HepG2 (cell line): ENCODE results near the gene AMBRA1. TPM values are rescaled to one million over a fixed set of nuclear protein-coding genes. Genes with fewer than 3 reads are reported as not detected.

Source experiments
- ATAC-seq: fragments of 200-7000 bp; cut with Tn5 transposase; 3 replicates; pipeline ENCODE4 v1.9.1; 2020; ENCODE audit warnings: mild to moderate bottlenecking, moderate library complexity
- BruUV-seq: library from RNA; stranded (reverse); fragments of 400-500 nt; replicated peaks from 2 replicates; lab custom pipeline; 2021; lab: Mats Ljungman, UMichigan
- CTCF ChIA-PET: fragments of 300-600 bp; formaldehyde crosslinking; extraction: SDS; loops from one replicate; lab custom pipeline; 2021; ENCODE audit warnings: low total read pairs, inconsistent platforms, low intra/inter-chr PET ratio; lab: Yijun Ruan, JAX
- POLR2A ChIA-PET: fragments of 350-600 bp; sonication (Branson Sonifier 250); formaldehyde crosslinking; loops from one replicate; lab custom pipeline; 2020; ENCODE audit warnings: antibody characterized with exemption, inconsistent platforms; lab: Yijun Ruan, JAX
- DNase-seq: peaks from one replicate; pipeline ENCODE4 v3.0.0-alpha.2; 2015; ENCODE audit warnings: low spot score
- FAIRE-seq: peaks from 3 replicates; lab custom pipeline; 2011; peaks lifted over from hg19 to GRCh38; lab: Jason Lieb, UNC
- H2AFZ ChIP-seq: one replicate; pipeline ENCODE4 v1.6.1; 2011; ENCODE audit warnings: low read length, inconsistent platforms
- H3K27ac ChIP-seq: fragments of 300-600 bp; 3 replicates; pipeline ENCODE4 v1.8.0; 2011; ENCODE audit warnings: mixed run types, mild to moderate bottlenecking, mixed read lengths, low read length, inconsistent platforms; ENCODE audit not compliant: insufficient read depth; ENCODE audit errors: extremely low read length
- H3K27me3 ChIP-seq, 2 experiments: fragments of 200-600 bp in 1 of 2; 2 replicates in 1 of 2; 3 replicates in 1 of 2; pipeline versions ENCODE4 v1.6.0 to v1.8.0; 2011; ENCODE audit warnings: low read length in 2 of 2, mild to moderate bottlenecking in 2 of 2, moderate library complexity in 2 of 2, inconsistent platforms in 1 of 2; ENCODE audit not compliant: insufficient read depth in 2 of 2, control insufficient read depth in 1 of 2
- H3K36me3 ChIP-seq, 2 experiments: fragments of 200-600 bp in 1 of 2; replicated peaks in 1 of 2; 2 replicates in 1 of 2; 3 replicates in 1 of 2; pipeline versions ENCODE4 v1.5.1 to v1.8.0; 2011; ENCODE audit warnings: low read length in 2 of 2, inconsistent platforms in 1 of 2; ENCODE audit not compliant: insufficient read depth in 2 of 2, control insufficient read depth in 1 of 2
- H3K4me1 ChIP-seq: 2 replicates; pipeline ENCODE4 v1.5.1; 2012; ENCODE audit warnings: low read length, inconsistent platforms; ENCODE audit not compliant: insufficient read depth
- H3K4me2 ChIP-seq: 2 replicates; pipeline ENCODE4 v1.6.0; 2011; ENCODE audit warnings: low read depth, low read length, inconsistent platforms
- H3K4me3 ChIP-seq, 3 experiments: fragments of 200-600 bp in 1 of 3; sonication (generic), shearing (Covaris generic) in 1 of 3; replicated peaks in 1 of 3; 2 replicates each; pipeline ENCODE4 v1.5.1; 2011 to 2016; ENCODE audit warnings: low read length in 3 of 3, inconsistent platforms in 2 of 3, low read depth in 2 of 3, mild to moderate bottlenecking in 2 of 3, control low read depth in 1 of 3, mixed read lengths in 1 of 3; ENCODE audit not compliant: insufficient read depth in 1 of 3
- H3K79me2 ChIP-seq: one replicate; pipeline ENCODE4 v1.6.1; 2011; ENCODE audit warnings: low read length, inconsistent platforms; ENCODE audit not compliant: insufficient read depth
- H3K9ac ChIP-seq: 2 replicates; pipeline ENCODE4 v1.6.0; 2011; ENCODE audit warnings: mild to moderate bottlenecking, low read depth, low read length, inconsistent platforms; ENCODE audit not compliant: insufficient read depth
- H3K9me3 ChIP-seq: 2 replicates; pipeline ENCODE4 v1.5.1; 2012; ENCODE audit warnings: mild to moderate bottlenecking, low read length
- H4K20me1 ChIP-seq: 2 replicates; pipeline ENCODE4 v1.6.0; 2011; ENCODE audit warnings: inconsistent platforms, mild to moderate bottlenecking, low read length, moderate library complexity; ENCODE audit not compliant: insufficient read depth
- HOXA5 ChIP-seq: sonication (generic); formaldehyde crosslinking; IDR thresholded peaks from 2 replicates; pipeline ENCODE4 v1.4.0; 2020; ENCODE audit warnings: missing genetic modification reagents
- RFX3 ChIP-seq: IDR thresholded peaks from 2 replicates; pipeline ENCODE4 v1.6.1; 2016; ENCODE audit warnings: missing biosample characterization, missing genetic modification reagents
- TEAD3 ChIP-seq: optimal IDR thresholded peaks from 2 replicates; pipeline ENCODE3; 2016; ENCODE audit warnings: borderline replicate concordance
- ZBTB38 ChIP-seq: sonication (generic); formaldehyde crosslinking; IDR thresholded peaks from 2 replicates; pipeline ENCODE4 v1.5.1; 2020; ENCODE audit warnings: mild to moderate bottlenecking, missing genetic modification reagents
- ZNF484 ChIP-seq: sonication (generic); formaldehyde crosslinking; IDR thresholded peaks from 2 replicates; pipeline ENCODE4 v1.5.1; 2020; ENCODE audit warnings: mild to moderate bottlenecking, low read depth, missing genetic modification reagents, borderline replicate concordance
- ZNF503 ChIP-seq: sonication (generic); formaldehyde crosslinking; IDR thresholded peaks from 2 replicates; pipeline ENCODE4 v1.4.0; 2020; ENCODE audit warnings: missing genetic modification reagents
- ZSCAN31 ChIP-seq: sonication (generic); formaldehyde crosslinking; IDR thresholded peaks from 2 replicates; pipeline ENCODE4 v1.5.0; 2020; ENCODE audit warnings: low read depth, mild to moderate bottlenecking, missing genetic modification reagents
- WGBS: methylation state at CpG from one replicate; pipeline ENCODE4 v1.1.6; 2017; ENCODE audit warnings: low lambda C conversion rate; 5-methylcytosine and 5-hydroxymethylcytosine counted together
- in situ Hi-C: cut with HindIII; loops from 2 replicates; pipeline ENCODE4 v1.10.0; 2017; ENCODE audit warnings: low pct_unique_long_range_greater_than_20kb; ENCODE audit not compliant: extremely low pct_ligation_motif_present
- intact Hi-C: fragments of 100-400 bp; cut with micrococcal nuclease; formaldehyde crosslinking; loops from one replicate; pipeline ENCODE4 v1.10.0; 2022; ENCODE audit not compliant: unreplicated experiment
- polyA plus RNA-seq, 8 experiments: library from polyadenylated mRNA; depleted of rRNA in 3 of 8; stranded (reverse) in 7 of 8; unstranded in 1 of 8; fragments of >200 nt; fragmentation: Illumina TruSeq in 4 of 8; extraction: Trizol in 4 of 8; gene quantifications; 2 replicates each; pipeline versions ENCODE4 v1.2.1 to v1.2.3, GENCODE V29; 2011 to 2016; ENCODE audit warnings: low read depth in 4 of 8, missing spikeins in 1 of 8, mixed read lengths in 1 of 8; ENCODE audit not compliant: insufficient read depth in 1 of 8
- total RNA-seq, 5 experiments: library from RNA; depleted of rRNA; stranded (reverse); fragments of >200 nt; fragmentation: Illumina TruSeq; extraction: Trizol; gene quantifications; 2 replicates each; pipeline ENCODE4 v1.2.3, GENCODE V29; 2016; ENCODE audit warnings: low read depth in 1 of 5
- TF ChIP-seq, protein P1 (sequence below): sonication (generic); formaldehyde crosslinking; IDR thresholded peaks from 2 replicates; pipeline ENCODE4 v1.4.0; 2020; ENCODE audit warnings: missing genetic modification reagents, borderline replicate concordance

The AMBRA1 gene
- total and polyA plus RNA-seq, 2 of the 13 experiments (the other 11 are each of a cell fraction or from before 2014, with no cell fraction given): 15.7 to 26.0 TPM

DNA sequence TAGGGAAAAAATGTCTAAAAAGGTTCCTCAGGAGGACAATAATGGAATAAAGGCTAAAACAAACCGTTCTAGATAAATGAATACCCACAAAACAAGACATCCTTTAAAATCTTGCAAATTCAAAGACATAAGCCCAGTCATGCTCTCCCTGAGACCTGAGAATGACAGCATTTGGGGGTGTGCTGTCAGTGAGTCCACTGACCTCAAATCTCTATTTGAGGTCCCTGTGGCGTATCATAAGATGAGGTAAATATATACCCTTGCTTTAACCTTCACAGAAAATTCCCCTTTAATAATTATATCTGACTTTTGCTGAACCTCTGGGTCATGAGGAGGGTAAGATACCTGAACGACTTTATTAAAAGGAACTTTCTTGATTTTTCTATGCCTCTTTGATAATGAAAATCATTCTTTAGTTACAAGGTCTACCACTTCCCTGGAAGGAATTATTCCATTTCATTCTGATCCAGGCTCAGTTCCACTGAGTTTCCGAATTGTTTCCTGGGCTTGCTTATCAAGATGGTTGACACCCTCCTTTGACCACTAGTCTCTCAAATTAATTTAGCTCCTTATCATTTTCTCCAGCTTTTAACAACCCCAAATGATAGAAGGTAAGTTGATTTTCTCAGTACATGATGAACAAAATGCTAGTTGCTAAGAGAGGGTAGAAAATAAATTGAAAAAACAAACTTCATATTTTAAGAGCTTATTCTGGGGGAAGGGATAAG lies 148.5 kb downstream of the AMBRA1 start:
- Histone ChIP-seq H3K9ac (no peak overlapping the region), H3K27me3 (no peaks in the 10 kb centered on the region), H3K27ac (no peak overlapping the region), H3K4me1 (no peaks in the 10 kb centered on the region), H3K4me3 (no peak overlapping the region), H3K9me3 (no peaks in the 10 kb centered on the region), H4K20me1 (peaks cover 13% of the 10 kb centered on the region; the same call in 1 of the 2 replicates), H3K4me2 (no peak overlapping the region), H3K79me2 (peaks cover 14% of the 10 kb centered on the region), H2AFZ (no peak overlapping the region), H3K36me3 (peaks cover 9 to 32% of the 10 kb centered on the region in 2 experiments; a peak in 3 of 5 replicates)
- in situ Hi-C loops: no loop called here
- TF ChIP-seq ZNF484 (CRISPR knock-in tag) (no peak), RFX3 (CRISPR knock-in tag) (no peak), ZSCAN31 (CRISPR knock-in tag) (no peak), ZBTB38 (CRISPR knock-in tag) (no peak), TEAD3 (CRISPR knock-in tag) (no peak), HOXA5 (CRISPR knock-in tag) (no peak), ZNF503 (CRISPR knock-in tag) (no peak)
- TF ChIP-seq, protein P1, sequence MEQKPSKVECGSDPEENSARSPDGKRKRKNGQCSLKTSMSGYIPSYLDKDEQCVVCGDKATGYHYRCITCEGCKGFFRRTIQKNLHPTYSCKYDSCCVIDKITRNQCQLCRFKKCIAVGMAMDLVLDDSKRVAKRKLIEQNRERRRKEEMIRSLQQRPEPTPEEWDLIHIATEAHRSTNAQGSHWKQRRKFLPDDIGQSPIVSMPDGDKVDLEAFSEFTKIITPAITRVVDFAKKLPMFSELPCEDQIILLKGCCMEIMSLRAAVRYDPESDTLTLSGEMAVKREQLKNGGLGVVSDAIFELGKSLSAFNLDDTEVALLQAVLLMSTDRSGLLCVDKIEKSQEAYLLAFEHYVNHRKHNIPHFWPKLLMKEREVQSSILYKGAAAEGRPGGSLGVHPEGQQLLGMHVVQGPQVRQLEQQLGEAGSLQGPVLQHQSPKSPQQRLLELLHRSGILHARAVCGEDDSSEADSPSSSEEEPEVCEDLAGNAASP (CRISPR knock-in tag): no peak
- CTCF ChIA-PET: no interaction called here
- no peak for DNase-seq
- POLR2A ChIA-PET: no interaction called here
- WGBS: 96% methylated on average over 4 of the region's 4 CpGs
- intact Hi-C loops: no loop called here
- BruUV-seq: no TSS peak
- ATAC-seq: no peak
- no peak for FAIRE-seq
